ENCODE data around the gene FEN1. TPM values are rescaled to one million over a fixed set of nuclear protein-coding genes. Genes with fewer than 3 reads are reported as not detected.

The FEN1 gene
- total and polyA plus RNA-seq, 2 of the 13 experiments (the other 11 are each of a cell fraction or from before 2014, with no cell fraction given) = 12.4 to 102 TPM

DNA sequence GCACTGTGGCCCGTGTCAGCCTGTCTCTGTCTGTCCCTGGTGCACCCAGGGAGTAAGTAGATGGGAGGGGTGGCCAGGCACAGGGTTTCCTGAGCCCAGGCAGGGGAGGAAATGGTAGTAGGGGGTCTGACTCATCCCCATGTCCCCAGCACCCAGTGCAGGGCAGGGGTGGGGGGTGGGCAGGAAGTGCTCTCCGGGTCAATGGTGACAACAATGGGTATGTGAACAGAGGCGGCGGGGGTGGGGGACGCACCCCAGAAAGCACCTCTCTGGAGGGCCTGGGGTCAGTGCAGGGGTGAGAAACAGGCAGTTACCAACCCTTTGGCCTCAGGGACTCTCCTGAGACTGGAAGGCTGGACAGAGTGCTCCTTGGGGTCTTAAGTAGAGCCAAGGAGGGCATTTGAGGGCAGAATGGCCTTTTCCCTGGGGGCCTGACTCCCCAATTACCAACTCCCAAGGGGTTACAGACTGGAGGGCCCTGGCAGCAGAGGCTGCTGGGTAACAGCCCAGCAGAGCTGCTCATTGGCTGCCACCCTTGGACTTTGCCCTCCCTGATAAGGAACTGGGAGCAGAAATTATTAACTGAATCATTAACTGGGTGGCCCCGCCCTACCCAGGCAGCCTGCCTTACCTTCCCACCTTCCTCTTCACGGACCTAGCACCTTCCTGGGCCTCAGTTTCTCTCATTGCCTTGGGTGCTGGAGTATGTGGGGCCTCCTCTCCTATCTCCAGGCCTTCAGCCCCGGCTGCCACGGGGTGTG, 36.1 kb upstream of the FEN1 start (continued):
- TF ChIP-seq, protein P1, sequence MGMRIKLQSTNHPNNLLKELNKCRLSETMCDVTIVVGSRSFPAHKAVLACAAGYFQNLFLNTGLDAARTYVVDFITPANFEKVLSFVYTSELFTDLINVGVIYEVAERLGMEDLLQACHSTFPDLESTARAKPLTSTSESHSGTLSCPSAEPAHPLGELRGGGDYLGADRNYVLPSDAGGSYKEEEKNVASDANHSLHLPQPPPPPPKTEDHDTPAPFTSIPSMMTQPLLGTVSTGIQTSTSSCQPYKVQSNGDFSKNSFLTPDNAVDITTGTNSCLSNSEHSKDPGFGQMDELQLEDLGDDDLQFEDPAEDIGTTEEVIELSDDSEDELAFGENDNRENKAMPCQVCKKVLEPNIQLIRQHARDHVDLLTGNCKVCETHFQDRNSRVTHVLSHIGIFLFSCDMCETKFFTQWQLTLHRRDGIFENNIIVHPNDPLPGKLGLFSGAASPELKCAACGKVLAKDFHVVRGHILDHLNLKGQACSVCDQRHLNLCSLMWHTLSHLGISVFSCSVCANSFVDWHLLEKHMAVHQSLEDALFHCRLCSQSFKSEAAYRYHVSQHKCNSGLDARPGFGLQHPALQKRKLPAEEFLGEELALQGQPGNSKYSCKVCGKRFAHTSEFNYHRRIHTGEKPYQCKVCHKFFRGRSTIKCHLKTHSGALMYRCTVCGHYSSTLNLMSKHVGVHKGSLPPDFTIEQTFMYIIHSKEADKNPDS (CRISPR knock-in tag; IDR thresholded peaks at IDR 0.05) = no peak
- TF ChIP-seq, protein P2, sequence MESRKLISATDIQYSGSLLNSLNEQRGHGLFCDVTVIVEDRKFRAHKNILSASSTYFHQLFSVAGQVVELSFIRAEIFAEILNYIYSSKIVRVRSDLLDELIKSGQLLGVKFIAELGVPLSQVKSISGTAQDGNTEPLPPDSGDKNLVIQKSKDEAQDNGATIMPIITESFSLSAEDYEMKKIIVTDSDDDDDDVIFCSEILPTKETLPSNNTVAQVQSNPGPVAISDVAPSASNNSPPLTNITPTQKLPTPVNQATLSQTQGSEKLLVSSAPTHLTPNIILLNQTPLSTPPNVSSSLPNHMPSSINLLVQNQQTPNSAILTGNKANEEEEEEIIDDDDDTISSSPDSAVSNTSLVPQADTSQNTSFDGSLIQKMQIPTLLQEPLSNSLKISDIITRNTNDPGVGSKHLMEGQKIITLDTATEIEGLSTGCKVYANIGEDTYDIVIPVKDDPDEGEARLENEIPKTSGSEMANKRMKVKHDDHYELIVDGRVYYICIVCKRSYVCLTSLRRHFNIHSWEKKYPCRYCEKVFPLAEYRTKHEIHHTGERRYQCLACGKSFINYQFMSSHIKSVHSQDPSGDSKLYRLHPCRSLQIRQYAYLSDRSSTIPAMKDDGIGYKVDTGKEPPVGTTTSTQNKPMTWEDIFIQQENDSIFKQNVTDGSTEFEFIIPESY (CRISPR knock-in tag; IDR thresholded peaks at IDR 0.05) = 0 out of 2 replicates have a peak, but pooled peaks have one; percentile 11
- TF ChIP-seq PHF8 (CRISPR knock-in tag; IDR thresholded peaks at IDR 0.05) (peak; percentile 45), SCMH1 (CRISPR knock-in tag; IDR thresholded peaks at IDR 0.05; ENCODE audit: borderline replicate concordance) (no peak), DNMT3B (CRISPR knock-in tag; conservative IDR thresholded peaks at IDR 0.05) (0 out of 2 replicates have a peak, but pooled peaks have one; percentile 36), ARHGAP35 (CRISPR knock-in tag; IDR thresholded peaks at IDR 0.05; ENCODE audit: borderline replicate concordance) (no peak), ZNF256 (CRISPR knock-in tag; conservative IDR thresholded peaks at IDR 0.05) (peak; percentile 21; the same call in 1 of the 2 replicates), ZFX (CRISPR knock-in tag; IDR thresholded peaks at IDR 0.05; ENCODE audit: low read depth) (peak; percentile 83), CENPT (CRISPR knock-in tag; IDR thresholded peaks at IDR 0.05; ENCODE audit: low read depth) (no peak)
- TF ChIP-seq, protein P3, sequence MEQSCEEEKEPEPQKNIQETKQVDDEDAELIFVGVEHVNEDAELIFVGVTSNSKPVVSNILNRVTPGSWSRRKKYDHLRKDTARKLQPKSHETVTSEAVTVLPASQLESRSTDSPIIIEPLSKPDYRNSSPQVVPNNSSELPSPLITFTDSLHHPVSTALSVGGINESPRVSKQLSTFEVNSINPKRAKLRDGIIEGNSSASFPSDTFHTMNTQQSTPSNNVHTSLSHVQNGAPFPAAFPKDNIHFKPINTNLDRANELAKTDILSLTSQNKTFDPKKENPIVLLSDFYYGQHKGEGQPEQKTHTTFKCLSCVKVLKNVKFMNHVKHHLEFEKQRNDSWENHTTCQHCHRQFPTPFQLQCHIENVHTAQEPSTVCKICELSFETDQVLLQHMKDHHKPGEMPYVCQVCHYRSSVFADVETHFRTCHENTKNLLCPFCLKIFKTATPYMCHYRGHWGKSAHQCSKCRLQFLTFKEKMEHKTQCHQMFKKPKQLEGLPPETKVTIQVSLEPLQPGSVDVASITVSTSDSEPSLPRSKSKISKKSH (CRISPR knock-in tag; IDR thresholded peaks at IDR 0.05; ENCODE audit: borderline replicate concordance) = no peak
- TF ChIP-seq, protein P4, sequence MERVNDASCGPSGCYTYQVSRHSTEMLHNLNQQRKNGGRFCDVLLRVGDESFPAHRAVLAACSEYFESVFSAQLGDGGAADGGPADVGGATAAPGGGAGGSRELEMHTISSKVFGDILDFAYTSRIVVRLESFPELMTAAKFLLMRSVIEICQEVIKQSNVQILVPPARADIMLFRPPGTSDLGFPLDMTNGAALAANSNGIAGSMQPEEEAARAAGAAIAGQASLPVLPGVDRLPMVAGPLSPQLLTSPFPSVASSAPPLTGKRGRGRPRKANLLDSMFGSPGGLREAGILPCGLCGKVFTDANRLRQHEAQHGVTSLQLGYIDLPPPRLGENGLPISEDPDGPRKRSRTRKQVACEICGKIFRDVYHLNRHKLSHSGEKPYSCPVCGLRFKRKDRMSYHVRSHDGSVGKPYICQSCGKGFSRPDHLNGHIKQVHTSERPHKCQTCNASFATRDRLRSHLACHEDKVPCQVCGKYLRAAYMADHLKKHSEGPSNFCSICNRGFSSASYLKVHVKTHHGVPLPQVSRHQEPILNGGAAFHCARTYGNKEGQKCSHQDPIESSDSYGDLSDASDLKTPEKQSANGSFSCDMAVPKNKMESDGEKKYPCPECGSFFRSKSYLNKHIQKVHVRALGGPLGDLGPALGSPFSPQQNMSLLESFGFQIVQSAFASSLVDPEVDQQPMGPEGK (CRISPR knock-in tag; IDR thresholded peaks at IDR 0.05) = peak; percentile 97
- TF ChIP-seq, protein P5, sequence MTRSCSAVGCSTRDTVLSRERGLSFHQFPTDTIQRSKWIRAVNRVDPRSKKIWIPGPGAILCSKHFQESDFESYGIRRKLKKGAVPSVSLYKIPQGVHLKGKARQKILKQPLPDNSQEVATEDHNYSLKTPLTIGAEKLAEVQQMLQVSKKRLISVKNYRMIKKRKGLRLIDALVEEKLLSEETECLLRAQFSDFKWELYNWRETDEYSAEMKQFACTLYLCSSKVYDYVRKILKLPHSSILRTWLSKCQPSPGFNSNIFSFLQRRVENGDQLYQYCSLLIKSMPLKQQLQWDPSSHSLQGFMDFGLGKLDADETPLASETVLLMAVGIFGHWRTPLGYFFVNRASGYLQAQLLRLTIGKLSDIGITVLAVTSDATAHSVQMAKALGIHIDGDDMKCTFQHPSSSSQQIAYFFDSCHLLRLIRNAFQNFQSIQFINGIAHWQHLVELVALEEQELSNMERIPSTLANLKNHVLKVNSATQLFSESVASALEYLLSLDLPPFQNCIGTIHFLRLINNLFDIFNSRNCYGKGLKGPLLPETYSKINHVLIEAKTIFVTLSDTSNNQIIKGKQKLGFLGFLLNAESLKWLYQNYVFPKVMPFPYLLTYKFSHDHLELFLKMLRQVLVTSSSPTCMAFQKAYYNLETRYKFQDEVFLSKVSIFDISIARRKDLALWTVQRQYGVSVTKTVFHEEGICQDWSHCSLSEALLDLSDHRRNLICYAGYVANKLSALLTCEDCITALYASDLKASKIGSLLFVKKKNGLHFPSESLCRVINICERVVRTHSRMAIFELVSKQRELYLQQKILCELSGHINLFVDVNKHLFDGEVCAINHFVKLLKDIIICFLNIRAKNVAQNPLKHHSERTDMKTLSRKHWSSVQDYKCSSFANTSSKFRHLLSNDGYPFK (CRISPR knock-in tag; IDR thresholded peaks at IDR 0.05; ENCODE audit: borderline replicate concordance) = peak; percentile 78
- TF ChIP-seq, protein P6, sequence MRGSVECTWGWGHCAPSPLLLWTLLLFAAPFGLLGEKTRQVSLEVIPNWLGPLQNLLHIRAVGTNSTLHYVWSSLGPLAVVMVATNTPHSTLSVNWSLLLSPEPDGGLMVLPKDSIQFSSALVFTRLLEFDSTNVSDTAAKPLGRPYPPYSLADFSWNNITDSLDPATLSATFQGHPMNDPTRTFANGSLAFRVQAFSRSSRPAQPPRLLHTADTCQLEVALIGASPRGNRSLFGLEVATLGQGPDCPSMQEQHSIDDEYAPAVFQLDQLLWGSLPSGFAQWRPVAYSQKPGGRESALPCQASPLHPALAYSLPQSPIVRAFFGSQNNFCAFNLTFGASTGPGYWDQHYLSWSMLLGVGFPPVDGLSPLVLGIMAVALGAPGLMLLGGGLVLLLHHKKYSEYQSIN (CRISPR knock-in tag; IDR thresholded peaks at IDR 0.05; ENCODE audit: borderline replicate concordance) = no peak
